ENCODE data around the gene NOC2L. TPM values are rescaled to one million over a fixed set of nuclear protein-coding genes. Genes with fewer than 3 reads are reported as not detected.
A peak's percentile ranks its signal among the peaks of the same experiment; 100 is the strongest.

The NOC2L gene
- total RNA-seq, 1 donor from 2014 or later = 39.6 TPM

- Mint-ChIP-seq H3K9me3 (peaks cover 6% of the 10 kb centered on the region), H3K27ac (no peak overlapping the region), H3K27me3 (ENCODE audit: insufficient read depth, low read depth) (peaks cover 13% of the 10 kb centered on the region), H3K4me1 (peaks cover 29% of the 10 kb centered on the region), H3K4me3 (peak overlapping the region; percentile 0), H3K36me3 (peaks cover 3% of the 10 kb centered on the region)
- H3F3A ChIP-seq (ENCODE audit: low read depth) = no peaks in the 10 kb centered on the region
- peak; percentile 55 for DNase-seq (ENCODE audit: low spot score)
- no peak overlapping the region for H2AFZ ChIP-seq (replicated peaks)
- H3K27me3 ChIP-seq = peaks cover 80% of the 10 kb centered on the region
- H3K79me2 ChIP-seq (ENCODE audit: low read depth) = no peaks in the 10 kb centered on the region
- H3K9me3 ChIP-seq (ENCODE audit: low read depth) = no peaks in the 10 kb centered on the region
- H3K4me1 ChIP-seq = no peaks in the 10 kb centered on the region
- no peak overlapping the region for H3K4me2 ChIP-seq
- no peak overlapping the region for H3K27ac ChIP-seq
- H3K9ac ChIP-seq = no peak overlapping the region
- no peaks in the 10 kb centered on the region for H3K36me3 ChIP-seq
- no peak for TF ChIP-seq EZH2phosphoT487 (IDR thresholded peaks at IDR 0.05)
- TF ChIP-seq, protein P1, sequence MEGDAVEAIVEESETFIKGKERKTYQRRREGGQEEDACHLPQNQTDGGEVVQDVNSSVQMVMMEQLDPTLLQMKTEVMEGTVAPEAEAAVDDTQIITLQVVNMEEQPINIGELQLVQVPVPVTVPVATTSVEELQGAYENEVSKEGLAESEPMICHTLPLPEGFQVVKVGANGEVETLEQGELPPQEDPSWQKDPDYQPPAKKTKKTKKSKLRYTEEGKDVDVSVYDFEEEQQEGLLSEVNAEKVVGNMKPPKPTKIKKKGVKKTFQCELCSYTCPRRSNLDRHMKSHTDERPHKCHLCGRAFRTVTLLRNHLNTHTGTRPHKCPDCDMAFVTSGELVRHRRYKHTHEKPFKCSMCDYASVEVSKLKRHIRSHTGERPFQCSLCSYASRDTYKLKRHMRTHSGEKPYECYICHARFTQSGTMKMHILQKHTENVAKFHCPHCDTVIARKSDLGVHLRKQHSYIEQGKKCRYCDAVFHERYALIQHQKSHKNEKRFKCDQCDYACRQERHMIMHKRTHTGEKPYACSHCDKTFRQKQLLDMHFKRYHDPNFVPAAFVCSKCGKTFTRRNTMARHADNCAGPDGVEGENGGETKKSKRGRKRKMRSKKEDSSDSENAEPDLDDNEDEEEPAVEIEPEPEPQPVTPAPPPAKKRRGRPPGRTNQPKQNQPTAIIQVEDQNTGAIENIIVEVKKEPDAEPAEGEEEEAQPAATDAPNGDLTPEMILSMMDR (IDR thresholded peaks at IDR 0.05) = peak; percentile 37
- no peaks in the 10 kb centered on the region for H4K20me1 ChIP-seq (ENCODE audit: low read depth)
- H3K4me3 ChIP-seq = no peak overlapping the region
Measured at GRCh38 chr1:912740-913301, 46.2 kb downstream of the NOC2L start.

DNA sequence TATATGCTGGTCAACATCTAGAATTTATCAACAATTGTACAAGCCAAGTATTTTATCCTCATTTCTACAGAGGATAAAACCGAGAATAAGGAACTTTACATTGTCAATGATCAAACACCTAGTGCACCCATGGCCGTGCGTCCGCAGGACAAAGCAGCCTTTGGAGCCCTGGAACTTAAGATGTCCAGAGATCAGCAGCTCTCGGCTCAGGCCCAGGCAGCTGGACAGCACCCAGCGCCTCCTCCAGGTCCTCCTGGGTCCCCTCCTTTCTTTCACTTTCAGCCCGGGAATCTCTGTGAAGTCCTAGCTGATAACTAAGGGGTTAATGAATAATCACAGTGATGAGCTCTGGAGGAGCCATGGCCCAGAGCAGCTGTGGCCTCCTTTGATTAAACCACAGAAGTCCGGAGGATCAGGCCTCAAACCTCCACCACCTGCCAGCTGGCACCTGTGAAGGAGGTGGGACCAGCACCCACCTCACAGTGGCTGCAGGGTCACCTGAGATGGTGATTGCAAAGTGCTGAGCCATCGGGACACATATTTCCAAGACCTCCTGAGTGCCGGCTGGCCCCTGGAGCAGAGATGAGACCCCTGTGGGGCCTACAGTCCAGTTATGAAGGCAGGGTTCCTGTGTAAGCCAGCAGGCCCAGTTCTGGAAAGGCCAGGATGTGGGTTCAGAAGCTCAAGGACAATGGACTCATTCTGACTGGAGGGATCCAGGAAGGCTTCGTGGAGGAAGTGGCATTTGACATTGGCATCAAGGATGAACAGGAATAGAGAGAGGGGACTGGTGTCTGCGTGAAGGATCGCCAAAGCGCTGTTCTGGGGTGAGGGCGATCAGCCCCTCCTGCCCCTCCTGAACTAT lies 46.9 kb downstream of the NOC2L start:
- Histone ChIP-seq H3F3A (ENCODE audit: low read depth) (peaks cover under 1% of the 10 kb centered on the region), H3K9me3 (ENCODE audit: low read depth) (no peaks in the 10 kb centered on the region), H3K9ac (no peak overlapping the region), H3K27me3 (peaks cover 80% of the 10 kb centered on the region), H3K4me2 (no peak overlapping the region), H3K79me2 (ENCODE audit: low read depth) (no peaks in the 10 kb centered on the region), H3K27ac (no peak overlapping the region), H3K4me3 (no peak overlapping the region), H3K36me3 (no peaks in the 10 kb centered on the region), H3K4me1 (no peaks in the 10 kb centered on the region), H2AFZ (replicated peaks) (no peak overlapping the region), H4K20me1 (ENCODE audit: low read depth) (no peaks in the 10 kb centered on the region)
- no peak overlapping the region for H3K27ac Mint-ChIP-seq
- H3K4me1 Mint-ChIP-seq = peaks cover 23% of the 10 kb centered on the region
- peak; percentile 1 for DNase-seq (ENCODE audit: low spot score)
- peaks cover 11% of the 10 kb centered on the region for H3K27me3 Mint-ChIP-seq (ENCODE audit: insufficient read depth, low read depth)
- no peak for TF ChIP-seq EZH2phosphoT487 (IDR thresholded peaks at IDR 0.05)
- peak; percentile 6 for TF ChIP-seq EZH2 (IDR thresholded peaks at IDR 0.05)
- TF ChIP-seq, protein P1 (IDR thresholded peaks at IDR 0.05) = no peak
- H3K36me3 Mint-ChIP-seq = peaks cover 3% of the 10 kb centered on the region
- peak overlapping the region; percentile 0 for H3K4me3 Mint-ChIP-seq
- H3K9me3 Mint-ChIP-seq = peaks cover 6% of the 10 kb centered on the region

- no peaks in the 10 kb centered on the region for H3K36me3 ChIP-seq
- H3F3A ChIP-seq (ENCODE audit: low read depth) = peaks cover 5% of the 10 kb centered on the region
- Mint-ChIP-seq H3K4me1 (peaks cover 20% of the 10 kb centered on the region), H3K27me3 (ENCODE audit: insufficient read depth, low read depth) (peaks cover 13% of the 10 kb centered on the region), H3K27ac (no peak overlapping the region), H3K9me3 (peaks cover 6% of the 10 kb centered on the region), H3K4me3 (peak overlapping the region; percentile 41), H3K36me3 (peaks cover 5% of the 10 kb centered on the region)
- peaks cover 80% of the 10 kb centered on the region for H3K27me3 ChIP-seq
- H4K20me1 ChIP-seq (ENCODE audit: low read depth) = no peaks in the 10 kb centered on the region
- H3K4me3 ChIP-seq = no peak overlapping the region
- TF ChIP-seq EZH2phosphoT487 (IDR thresholded peaks at IDR 0.05) = no peak
- no peak overlapping the region for H3K27ac ChIP-seq
- DNase-seq (ENCODE audit: low spot score) = peak; percentile 1
- H3K4me2 ChIP-seq = no peak overlapping the region
- no peaks in the 10 kb centered on the region for H3K4me1 ChIP-seq
- H3K79me2 ChIP-seq (ENCODE audit: low read depth) = no peaks in the 10 kb centered on the region
- H2AFZ ChIP-seq (replicated peaks) = no peak overlapping the region
- H3K9ac ChIP-seq = no peak overlapping the region
- H3K9me3 ChIP-seq (ENCODE audit: low read depth) = no peaks in the 10 kb centered on the region
Measured at GRCh38 chr1:910881-911721, 48.0 kb downstream of the NOC2L start.

Measured in neural progenitor cell (in vitro differentiated cells).